Umbilical cord (tissue), 2 donors: Measurements from ENCODE around the gene HAVCR1. TPM values are rescaled to one million over a fixed set of nuclear protein-coding genes. Genes with fewer than 3 reads are reported as not detected.
"Not testable (repeated sequence)": the region's sequence is repeated elsewhere in the genome, so short reads cannot be mapped to it uniquely, and the experiment has no call there.

Source experiments
- DNase-seq: peaks from one replicate; pipeline ENCODE4 v3.0.0-alpha.2; 2015; ENCODE audit warnings: low spot score
- total RNA-seq: library from RNA; depleted of rRNA; stranded (reverse); fragments of >200 nt; gene quantifications from one replicate; pipeline ENCODE4 v1.2.3, GENCODE V29; 2014; ENCODE audit warnings: low replicate concordance; ENCODE audit not compliant: insufficient read depth

Gene HAVCR1
- total RNA-seq = not detected

DNA sequence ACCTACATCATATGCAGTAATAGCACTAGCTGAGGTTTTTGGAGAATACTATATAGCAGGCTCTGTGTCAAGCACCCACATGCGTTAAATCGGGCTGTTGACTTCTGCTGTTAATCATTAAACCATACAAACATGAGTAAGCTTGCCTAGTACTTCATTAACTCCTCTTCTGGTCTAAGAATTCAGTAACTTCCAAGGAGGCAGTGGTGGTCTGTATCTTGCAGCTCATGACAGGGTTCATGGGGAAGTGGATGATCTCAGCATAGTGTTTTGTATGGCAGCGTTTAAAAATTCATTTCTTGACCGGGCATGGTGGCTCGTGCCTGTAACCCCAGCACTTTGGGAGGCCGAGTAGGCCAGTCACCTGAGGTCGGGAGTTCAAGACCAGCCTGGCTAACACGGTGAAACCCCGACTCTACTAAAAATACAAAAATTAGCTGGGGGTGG is at the start of gene HAVCR1:
TSS of gene HAVCR1 (minus strand) at position 24 of the 447 bp plus-strand sequence. CDS start 1,173 bp downstream, outside the sequence.
- DNase-seq = no peak

DNA sequence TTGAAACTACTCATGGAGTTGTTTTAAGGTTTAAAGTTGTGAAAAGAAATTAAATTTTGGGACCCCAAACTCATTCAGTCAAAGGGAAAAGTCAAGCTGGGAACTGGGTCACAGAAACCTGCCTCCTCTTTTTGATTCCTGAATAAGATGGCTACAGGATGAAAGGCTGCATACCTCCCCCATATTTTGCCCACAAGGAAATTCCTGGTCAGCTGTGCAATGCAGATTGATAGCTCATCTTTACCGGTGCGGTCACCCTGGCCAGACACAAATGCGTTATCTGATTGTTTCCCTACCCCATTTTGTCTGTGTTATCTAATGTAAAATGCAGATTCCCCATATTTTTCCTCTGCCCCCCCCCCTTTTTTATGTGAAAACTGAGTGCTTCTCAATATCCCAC is 48.6 kb upstream of the HAVCR1 start:
- no peak for DNase-seq

- no peak for DNase-seq
Measured at GRCh38 chr5:157106630-157107461, 47.9 kb upstream of the HAVCR1 start.

GRCh38 chr5:157100140-157100679 is 41.3 kb upstream of the HAVCR1 start:
- DNase-seq = no peak

DNA sequence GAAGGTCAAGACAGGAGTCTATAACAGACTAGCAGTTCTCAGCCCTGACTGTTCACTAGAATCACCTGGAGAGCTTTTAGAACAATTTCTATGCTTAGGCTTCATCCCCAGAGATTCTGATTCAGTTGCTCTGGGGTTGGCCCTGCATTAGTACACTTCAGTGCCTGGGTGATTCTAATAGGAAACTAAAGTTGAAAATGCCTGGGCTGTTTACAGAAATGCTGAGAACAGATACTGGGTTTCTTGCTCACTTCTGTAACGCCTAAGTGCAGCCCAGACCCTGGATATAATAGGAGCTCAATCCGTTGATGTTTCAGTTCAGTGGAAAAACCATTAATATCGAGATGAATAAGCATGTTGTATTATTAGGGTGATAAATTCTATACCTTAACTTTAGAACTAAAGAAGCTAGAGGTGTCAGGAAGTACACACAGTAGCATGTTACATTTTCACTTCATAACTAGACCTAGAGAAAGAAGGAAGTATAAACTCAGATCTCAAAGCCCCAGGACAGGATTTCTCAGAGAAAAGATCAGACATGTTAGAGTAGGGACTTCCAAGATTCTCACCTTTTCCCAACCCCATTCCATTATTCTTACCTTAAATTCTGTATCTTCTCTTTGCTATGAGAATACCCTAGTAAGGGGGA is 29.6 kb upstream of the HAVCR1 start:
- DNase-seq = no peak

DNA sequence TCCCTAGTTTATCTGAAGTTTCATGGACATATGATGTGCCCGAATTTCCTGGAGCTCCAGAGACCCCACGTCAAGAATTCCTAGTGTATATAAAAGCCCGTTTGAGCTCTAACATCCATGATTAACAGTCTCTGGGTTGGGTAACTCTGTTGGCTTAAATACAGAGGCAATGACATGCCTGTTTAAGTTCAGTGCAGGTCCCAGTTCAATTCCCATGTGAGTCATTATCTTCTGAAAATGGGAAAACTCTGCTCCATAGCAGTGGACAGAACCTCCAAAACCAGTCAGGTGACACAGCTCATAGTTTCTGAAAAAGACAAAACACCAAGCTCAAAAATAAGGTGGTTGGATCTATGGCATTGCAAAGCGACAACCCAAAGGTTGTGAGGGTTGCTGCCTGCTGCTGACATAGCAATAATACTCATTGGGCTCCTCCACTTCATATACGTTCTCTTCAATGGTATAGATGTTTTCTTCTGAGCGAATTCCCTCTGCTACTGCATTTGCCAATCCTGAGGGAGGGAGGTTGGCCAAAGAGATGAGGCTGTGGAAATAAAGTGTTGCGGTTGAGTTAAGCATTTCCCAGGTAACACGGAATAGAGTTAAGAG is 27.9 kb upstream of the HAVCR1 start:
- no peak for DNase-seq

DNA sequence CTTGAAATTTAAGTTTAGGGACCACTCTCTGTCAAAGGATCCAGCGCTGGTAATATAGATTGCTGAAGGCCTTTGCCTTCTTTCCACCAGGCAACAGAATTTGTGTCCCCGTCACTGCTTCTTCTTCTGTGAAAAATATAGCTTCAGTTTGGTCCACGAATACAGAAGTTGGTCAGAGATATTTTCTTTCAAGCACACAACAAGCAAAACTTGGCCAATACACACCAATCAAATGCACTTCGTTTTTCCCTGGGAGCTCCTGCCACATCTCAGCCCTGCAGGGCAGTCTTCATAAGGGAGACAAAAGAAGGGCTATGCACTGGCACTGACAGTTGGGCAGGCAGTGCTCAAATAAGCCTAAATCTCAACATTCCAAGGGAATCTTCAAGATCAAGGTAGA is 27.0 kb upstream of the HAVCR1 start:
- no peak for DNase-seq

GRCh38 chr5:157080286-157080685 is 21.4 kb upstream of the HAVCR1 start:
- DNase-seq = no peak

GRCh38 chr5:157076558-157076957 is 17.6 kb upstream of the HAVCR1 start:
- no peak for DNase-seq

- no peak for DNase-seq
Measured at GRCh38 chr5:157072508-157072907, 13.6 kb upstream of the HAVCR1 start.

DNA sequence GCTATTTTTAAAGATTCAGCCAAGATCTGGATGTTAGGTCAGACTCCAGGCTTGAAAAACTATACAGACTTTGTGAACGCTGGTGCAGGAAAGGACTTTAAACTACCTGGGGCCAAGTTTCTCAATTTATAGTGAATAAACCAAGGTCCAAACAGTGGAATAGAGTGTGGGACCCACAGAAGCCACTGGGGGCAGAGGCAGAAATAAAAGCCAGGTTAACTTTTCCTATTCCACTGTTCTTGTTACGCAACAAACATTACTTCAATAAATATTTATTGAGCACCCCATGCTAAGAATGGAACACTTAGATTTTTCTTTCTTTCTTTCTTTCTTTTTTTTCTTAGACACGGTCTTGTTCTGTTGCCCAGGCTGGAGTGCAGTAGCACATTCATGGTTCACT is 11.0 kb upstream of the HAVCR1 start:
- no peak for DNase-seq

DNA sequence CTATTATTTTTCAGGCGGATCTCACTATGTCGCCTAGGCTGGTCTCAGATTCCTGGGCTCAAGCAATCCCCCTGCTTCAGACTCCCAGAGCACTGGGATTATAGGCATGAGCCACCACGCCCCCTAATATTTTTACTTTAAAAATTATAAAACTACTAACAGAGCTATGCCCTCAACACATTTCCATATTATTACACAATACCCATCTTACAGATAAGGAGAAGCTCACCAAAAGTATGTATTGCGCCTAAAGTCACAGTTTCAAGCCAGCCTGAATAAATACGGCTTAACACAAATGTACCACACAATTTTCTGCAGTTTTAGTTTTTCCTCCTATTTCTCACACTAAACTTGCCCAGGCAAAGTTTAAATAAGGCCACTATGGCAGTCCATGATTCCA is 9.9 kb upstream of the HAVCR1 start:
- no peak for DNase-seq

- DNase-seq = no peak
Measured at GRCh38 chr5:157068339-157068738, 9.4 kb upstream of the HAVCR1 start.

- no peak for DNase-seq
Measured at GRCh38 chr5:157067005-157067404, 8.1 kb upstream of the HAVCR1 start.

GRCh38 chr5:157066080-157066479 is 7.2 kb upstream of the HAVCR1 start:
- DNase-seq = peak; percentile 82

DNA sequence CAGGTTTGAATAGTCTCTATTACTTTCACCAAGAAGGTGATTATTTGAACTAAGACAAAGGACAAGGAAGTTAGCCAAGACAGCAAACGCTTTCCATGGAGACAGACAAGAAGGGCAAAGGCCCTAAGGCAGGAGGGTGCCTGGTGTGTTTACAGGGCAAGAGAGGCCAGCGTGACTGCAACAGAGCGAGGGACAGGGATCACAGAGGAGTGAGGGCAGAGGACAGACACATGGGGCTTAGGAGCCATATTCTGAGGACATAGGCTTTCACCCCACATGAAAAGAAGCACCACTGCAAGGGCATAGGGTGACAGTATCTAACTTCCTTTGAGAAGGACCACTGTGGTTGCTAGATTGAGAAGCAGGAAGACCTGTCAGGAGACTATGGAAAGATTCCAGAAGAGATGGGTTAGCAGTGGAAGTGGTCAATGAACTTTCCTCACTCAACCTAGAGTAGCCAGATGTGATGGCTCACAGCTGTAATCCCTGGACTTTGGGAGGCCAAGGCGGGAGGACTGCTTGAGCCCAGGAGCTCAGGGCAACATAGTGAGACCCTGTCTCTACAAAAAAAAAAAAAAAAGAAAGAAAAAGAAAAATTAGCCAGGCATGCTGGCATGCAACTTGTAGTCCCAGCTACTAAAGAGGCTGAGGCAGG is 5.0 kb upstream of the HAVCR1 start:
- no peak for DNase-seq

GRCh38 chr5:157059891-157060290 is 975 bp upstream of the HAVCR1 start:
- DNase-seq = no peak

DNA sequence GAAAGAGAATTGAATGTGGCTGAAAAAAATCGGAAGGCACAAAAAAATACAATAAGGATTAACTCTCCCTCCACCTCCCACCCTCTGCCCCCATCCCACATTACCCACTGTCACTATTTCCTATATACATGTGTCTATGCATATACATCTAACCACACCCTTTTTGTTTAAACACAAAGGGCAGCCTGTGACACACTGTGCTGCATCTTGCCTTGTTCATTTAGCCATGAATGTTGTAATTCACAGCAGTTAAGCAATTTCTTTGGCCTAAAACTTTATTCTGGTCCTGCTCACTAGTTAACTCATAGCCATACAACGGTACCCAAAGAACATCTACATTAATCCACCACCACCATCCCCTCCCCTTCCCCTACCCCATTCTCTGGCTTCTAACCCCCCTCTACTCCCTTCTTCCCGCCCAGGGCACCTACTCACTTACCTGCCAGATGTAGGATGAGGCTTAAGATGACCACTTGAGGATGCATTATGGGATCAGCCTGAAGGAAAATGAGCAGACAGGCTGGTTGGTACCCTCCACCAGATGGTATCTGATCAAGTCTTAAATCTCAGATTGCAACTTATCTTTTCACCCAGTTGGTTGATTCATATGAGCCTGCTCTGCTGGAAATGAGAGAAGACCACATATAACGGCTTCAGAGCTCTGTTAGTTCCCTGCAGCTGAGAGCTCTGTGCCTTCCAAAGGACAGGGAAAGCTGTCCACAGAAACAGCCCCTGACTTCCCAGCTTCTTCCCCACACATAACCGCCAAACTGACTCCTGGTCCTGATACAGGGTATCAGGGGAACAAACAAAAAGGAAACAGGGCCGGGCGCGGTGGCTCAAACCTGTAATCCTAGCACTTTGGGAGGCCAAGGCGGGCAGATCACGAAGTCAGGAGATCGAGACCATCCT is 1.2 kb downstream of the HAVCR1 start:
- DNase-seq = no peak

- not testable (repeated sequence) for DNase-seq
Measured at GRCh38 chr5:157056848-157057247, 2.1 kb downstream of the HAVCR1 start.

GRCh38 chr5:157051604-157052245 is 7.2 kb downstream of the HAVCR1 start:
- DNase-seq = no peak
